Hematopoietic multipotent progenitor cell treated with erythropoietin and hydrocortisone succinate and interleukin-3 and kit ligand, for 15 days (in vitro differentiated cells): ENCODE data around the gene TUBE1.

Experiments
- DNase-seq: peaks from one replicate; pipeline ENCODE4 v3.0.0-alpha.2; 2015; ENCODE audit warnings: low spot score

The TUBE1 gene

DNA sequence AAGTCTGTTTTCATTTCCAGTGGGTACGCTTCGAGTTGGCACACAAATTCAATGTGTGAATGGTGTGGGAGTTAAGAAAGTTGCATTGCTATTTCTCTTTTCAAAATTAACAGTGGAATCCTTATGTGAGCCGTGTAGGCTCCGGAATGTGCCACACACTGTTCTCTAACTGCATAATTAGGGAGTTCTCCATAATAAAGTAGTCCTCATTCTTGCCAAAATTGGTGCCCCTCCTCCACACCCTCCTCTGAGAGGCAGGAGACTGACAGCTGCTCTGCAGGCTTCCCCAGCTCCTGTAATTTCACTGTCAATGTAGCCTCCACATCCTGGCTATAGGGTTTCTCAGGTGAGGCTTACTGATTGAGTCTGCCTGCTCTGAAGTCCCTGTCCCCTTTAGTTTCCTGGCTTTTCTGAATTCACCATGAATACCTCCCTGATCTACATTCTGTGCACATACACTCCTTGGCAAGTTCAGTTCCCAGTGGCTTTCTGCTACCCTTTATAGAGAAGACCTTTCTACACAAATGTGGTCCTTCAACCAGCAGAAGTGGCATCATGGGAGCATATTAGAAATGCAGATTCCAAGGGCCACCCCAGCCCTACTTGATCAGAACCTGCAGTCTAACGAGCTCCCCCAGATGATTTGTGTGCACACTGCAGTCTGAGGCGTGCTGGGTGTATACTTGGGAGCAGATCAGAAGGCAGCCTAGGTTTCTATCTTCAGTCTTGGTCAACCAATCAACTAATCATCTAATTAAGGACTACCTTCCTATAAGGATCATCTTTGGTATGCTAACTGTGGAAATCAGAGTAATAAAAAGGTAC lies 53.3 kb downstream of the TUBE1 start:
- DNase-seq, result no peak

DNA sequence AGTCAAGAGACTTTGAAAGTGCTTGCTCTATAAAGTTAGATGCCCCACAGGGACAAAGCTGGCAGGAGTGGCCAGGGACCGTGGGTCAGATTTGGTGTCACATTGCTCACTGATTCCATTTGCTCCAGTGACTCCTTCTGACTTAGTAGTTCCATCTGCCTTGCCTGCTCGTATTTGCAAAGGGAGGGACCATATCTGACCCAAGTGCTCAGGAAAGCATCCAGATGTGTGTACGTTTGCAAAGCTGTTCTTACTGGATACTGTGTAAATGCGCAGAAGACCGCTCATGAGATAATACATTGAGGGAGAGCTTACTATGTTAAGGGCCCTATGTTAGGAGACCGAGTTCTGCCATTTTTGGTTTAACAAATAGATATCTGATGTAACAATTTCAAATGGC lies 54.6 kb downstream of the TUBE1 start:
- no peak for DNase-seq

DNA sequence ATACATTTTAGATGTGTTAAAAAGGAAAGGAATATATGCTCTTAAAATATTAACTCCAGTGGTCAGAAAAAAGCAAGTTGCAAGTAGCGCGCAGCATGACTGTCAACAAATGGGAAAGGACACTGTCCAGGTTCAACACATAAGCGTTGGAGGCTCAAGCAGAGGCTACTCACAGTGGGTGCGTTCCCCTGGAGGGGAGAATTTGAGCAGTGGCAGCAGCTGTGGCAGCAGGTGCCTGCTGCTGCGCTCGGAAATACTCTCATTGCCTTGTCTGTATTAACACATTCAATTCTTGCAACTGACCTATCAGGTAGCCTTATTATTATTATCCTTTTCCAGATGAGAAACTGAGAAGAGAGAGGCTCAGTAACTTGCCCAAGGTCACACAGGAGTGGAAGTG lies 55.3 kb downstream of the TUBE1 start:
- no peak for DNase-seq

DNA sequence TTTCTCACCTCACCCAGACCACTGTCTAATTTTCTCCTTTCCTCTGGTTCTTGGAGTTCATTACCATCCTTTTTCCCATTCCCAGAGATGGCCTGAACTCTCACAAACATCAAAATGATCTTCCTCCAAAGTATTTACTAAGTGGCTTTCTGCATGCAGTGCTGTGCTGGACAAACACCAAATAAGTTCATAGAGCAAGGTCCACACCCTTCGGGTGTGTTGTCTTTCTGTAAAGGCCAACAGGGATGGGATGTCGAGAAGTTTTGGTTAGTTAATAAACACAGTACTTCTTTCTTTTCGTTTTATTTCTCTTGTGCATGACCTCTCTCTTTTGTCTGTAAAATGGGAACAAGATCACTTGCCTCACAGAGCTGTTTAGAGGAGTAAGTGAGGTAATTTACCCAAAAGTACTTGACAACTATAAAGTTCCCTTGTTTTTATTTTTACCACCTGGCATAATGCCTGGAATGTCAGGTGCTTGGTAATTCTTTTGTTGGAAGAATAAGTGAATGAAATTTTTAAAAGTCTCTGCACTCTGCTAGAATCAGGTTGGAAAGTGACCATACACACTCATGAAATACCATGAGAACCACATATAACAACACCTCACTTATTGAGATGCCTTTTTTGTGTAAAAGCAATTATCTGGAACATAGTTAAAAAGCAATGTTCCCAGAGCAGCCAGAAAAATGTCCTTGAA lies 56.2 kb downstream of the TUBE1 start:
- no peak for DNase-seq

DNA sequence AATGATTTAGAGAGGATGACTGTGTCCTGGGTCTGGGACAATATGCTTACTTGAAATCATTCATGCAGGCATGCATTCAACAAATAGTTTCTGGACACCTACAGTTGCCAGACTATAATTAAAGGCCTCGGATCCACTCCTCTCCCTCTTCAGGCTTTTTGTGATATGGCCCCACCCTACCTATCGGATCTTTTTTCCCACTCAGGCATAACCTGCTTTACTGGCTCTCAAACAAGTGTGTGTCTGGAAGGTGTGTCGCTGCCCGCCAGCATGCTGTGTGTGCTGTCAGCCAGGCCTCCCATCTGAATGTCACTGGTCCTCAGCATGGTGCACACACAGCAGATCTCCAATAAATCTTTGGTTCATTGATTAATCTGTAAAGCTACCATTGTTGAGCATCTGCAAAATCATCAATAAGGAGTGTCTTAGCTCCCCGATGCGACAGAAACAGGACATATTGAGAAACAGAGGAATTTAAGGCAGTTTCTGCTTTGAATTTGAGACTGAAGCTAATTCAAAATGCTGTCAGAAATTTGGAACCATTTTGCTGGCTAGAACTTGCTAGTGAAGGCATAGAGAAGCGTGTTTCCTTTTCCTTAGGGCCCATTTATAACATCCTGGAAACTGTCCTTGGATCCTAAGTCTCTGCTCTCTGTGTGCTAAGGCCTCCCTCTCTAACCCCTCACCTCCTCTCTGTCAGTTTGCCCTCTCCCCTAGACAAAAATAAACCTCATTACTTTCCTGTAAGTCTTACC lies 56.9 kb downstream of the TUBE1 start:
- DNase-seq, result no peak

DNA sequence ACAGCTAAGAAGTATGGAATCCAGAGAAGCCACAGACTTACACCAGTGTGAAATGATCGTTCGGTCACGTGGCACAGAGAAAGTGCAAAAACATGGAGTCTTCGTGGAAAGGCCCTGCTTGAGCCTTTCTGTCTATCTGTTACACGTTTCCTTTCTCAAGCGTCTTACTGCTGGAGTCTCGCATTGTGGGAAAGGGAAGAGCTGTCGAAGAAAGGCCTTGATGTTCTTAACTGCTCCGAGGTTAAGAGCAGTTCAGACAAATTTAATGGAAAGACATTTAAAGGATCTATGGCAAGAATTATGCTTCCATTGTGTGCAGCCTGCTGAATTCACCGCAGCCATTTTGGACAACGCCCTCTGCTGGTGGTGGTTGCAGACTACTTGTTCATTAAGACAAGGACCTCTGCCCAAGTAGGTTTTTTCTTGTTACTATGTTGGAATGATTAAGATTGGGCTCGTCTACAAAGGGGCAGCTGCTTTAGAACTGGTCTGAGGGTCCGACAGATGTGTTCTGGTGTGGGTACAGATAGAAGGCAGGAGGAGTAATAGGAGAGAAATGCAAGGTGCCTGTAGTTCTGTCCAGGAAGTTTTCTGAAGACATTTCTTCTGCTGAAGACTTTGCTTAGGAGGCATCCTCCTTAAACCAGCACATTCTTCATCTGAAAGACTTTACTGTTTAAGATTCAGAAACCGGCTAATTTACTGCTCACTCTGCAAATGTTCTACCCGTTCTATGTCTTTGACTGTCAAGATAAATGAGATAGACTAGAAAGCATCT lies 58.0 kb downstream of the TUBE1 start:
- peak; percentile 66 for DNase-seq

DNA sequence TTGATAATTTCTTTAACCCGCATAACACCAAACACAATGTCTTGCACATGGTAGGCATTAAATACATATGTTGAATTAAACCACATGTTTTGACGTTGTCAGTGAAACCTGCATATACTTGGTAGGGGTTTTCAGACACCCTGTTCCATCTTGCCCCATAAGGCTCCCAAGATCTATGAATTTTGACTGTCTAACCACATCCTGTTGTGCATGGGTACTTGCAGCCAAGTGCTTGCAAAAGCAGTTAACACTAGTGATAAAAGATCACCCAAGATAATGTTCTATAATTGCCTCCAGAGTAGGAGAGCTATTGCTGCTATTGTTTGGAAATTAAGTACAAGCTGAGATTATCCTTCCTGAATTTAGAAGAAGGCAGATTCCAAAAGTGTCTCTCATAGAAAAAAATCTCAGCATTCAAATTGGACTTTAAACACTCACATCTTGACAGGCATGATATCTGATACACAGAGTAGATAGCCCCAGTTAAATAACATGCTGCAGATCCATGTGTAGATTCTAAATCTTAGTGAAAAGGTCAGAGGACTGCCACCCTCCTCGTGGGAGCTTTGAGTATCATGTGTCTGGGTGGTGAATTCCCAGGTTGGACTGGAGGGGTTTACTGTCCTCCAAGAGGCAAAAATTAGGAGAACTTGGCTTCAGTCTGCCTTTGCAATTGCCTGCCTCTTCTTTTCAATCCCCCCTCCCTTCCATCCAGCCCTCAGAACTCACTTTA lies 59.2 kb downstream of the TUBE1 start:
- DNase-seq, result no peak

DNA sequence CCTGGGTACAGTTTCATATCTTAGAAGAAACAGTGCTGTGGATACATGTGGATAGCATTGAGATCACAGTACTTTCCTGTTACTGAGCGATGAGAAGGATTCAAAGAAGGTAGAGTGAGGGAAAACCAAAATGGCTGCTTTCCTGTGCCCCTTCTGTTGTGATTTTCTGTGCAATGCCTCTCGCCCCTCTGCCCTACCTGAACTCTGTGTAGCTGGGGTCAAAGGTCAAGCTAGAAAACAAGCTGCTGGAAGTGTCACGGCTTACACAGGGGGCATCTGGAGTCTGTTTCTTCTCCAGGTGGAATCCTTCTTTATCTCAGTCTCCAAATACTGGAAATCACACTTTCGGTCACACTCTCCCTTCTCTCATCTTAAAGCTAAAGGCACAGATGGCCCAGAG lies 60.3 kb downstream of the TUBE1 start:
- DNase-seq, result no peak

DNA sequence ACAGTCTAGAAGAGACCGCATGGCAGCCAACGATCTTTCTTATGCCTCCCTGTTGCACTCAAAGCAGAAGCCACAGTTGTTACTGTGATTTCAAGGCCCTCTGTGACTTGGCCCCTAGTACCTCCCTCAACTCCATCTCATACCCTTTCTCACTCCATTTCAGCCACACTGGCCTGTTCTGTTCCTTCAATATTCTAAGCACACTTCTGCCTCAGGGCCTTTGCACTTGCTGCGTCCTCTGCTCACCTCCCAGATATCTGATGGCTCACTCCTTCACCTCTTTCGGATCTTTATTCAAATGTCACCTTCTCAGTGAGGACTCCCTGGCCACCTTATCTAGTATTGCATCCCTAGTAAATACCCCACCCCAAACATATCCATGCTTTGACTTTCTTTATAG lies 62.8 kb downstream of the TUBE1 start:
- no peak for DNase-seq

DNA sequence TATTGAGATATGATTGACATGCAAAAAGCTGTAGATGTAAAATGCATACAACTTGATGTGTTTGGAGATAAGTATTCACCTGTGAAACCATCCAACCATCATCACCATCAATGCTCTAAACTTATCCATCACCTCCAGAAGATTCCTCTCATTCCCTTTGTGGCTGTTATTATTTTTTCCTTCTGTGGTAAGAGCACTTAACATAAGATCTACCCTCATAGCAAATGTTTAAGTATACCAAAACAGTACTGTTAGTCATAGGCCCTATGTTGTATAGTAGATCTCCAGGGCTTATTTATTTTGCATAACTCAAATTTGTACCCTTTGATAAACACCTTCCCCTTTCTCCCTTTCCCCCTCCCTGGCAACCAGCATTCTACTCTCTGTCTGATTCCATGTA lies 64.5 kb downstream of the TUBE1 start:
- DNase-seq, result no peak

DNA sequence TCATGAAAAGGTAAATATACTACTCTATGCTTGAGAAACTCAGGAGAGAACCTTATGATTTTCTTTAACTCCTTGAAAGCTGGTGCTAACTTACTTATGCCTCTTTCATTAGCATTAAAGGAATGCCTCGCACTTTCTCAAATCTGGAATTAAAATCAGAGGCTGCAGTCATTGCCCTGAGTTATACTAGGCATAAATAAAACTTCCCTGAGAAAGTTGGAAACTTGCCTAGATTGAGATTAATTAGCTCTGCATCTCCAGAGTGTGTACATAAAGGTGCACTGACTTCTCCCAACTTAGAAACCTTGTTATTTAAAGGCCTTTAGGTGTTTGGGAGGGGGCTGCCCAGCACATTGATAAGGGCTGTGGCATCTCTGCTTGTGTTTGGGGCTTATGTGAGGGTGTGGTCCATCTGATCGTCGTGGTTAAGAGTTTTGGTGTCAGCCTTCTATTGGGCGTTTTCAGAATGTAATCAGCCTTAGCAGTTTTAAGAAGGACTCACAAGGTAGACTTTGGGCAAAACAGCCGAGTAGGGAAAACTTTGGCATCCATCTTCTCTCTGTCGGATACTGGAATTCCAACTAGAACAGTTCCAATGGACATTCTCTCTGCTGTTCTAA lies 65.5 kb downstream of the TUBE1 start:
- no peak for DNase-seq
